GM10266 (cell line): ENCODE measurements around the gene PLA2G7.

Source experiments
- DNase-seq: peaks from one replicate; pipeline ENCODE4 v3.0.0; 2012; ENCODE audit errors: extremely low spot score
- CTCF ChIP-seq: IDR thresholded peaks from 2 replicates; pipeline ENCODE4 v1.5.1; 2012; ENCODE audit warnings: mild to moderate bottlenecking, low read depth; ENCODE audit not compliant: control insufficient read depth, insufficient read depth; ENCODE audit errors: missing control alignments

The PLA2G7 gene

GRCh38 chr6:46667377-46667776, 67.8 kb downstream of the PLA2G7 start:
- no peak for TF ChIP-seq CTCF
- DNase-seq: no peak

DNA sequence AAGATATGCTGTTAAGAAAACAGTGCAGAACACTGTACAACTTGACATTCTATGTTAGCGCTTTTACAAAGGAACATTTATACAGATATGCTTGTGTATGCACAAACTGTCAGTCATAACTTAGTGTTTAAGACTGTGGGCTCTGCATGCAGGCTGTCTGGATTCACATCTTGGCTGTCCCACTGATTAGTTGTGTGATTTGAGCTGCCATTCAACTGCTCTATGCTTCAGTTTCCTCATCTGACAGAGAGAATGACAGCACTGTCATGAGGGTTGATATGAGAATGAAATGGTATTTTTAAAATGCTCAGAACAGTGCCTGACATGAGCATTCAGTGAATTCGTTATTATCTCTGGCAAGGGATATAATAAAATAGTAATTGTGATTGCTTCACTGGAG, 73.7 kb downstream of the PLA2G7 start:
- no peak for TF ChIP-seq CTCF
- no peak for DNase-seq

DNA sequence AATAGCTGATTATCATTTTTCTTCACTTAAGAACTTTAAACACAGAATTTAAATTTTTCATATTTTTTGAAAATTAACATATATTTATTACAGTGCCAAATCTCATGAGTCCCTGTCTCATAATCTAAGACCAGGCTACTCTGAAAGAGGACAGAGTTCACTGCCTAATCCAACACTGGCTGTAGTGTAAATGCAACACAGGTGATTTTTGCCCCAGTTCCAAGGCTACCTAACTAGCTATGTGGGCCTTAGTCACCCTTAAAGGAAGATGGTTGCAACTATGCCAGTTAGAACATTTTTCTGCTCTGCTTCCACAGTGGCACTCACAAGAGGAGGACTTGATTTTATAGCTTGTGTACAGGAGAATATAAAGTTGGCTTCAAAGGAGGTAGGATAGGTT, 77.5 kb downstream of the PLA2G7 start:
- DNase-seq: no peak
- TF ChIP-seq CTCF: no peak

GRCh38 chr6:46655803-46656202, 79.4 kb downstream of the PLA2G7 start:
- no peak for DNase-seq
- no peak for TF ChIP-seq CTCF
